Mononuclear cell (primary cell): ENCODE measurements around the gene MYL7. TPM values are rescaled to one million over a fixed set of nuclear protein-coding genes. Genes with fewer than 3 reads are reported as not detected.
"Not testable (repeated sequence)": the region's sequence is repeated elsewhere in the genome, so short reads cannot be mapped to it uniquely, and the experiment has no call there.

Experiments used
- H3K27me3 ChIP-seq: 2 replicates; pipeline ENCODE4 v1.6.0; 2011; ENCODE audit warnings: low read length, control low read depth; ENCODE audit not compliant: insufficient read depth
- H3K4me1 ChIP-seq: 2 replicates; pipeline ENCODE4 v1.5.1; 2011; ENCODE audit warnings: mild to moderate bottlenecking, low read length, control low read depth; ENCODE audit not compliant: insufficient read depth
- H3K4me3 ChIP-seq: 2 replicates; pipeline ENCODE4 v1.5.1; 2011; ENCODE audit warnings: mild to moderate bottlenecking, low read length, moderate library complexity
- H3K9me3 ChIP-seq: 2 replicates; pipeline ENCODE4 v1.5.1; 2011; ENCODE audit warnings: low read depth, mild to moderate bottlenecking, control low read depth, low read length
- total RNA-seq: library from RNA; depleted of rRNA; stranded (reverse); fragments of >200 nt; gene quantifications from one replicate; pipeline ENCODE4 v1.2.3, GENCODE V29; 2012

The MYL7 gene
- total RNA-seq, 1 donor = not detected

- Histone ChIP-seq H3K9me3 (no peaks in the 10 kb centered on the region), H3K27me3 (no peaks in the 10 kb centered on the region), H3K4me1 (no peaks in the 10 kb centered on the region), H3K4me3 (no peak overlapping the region)
These were observed 6.0 kb downstream of the MYL7 start for GRCh38 chr7:44134943-44135628.

- H3K9me3 ChIP-seq = no peaks in the 10 kb centered on the region
- H3K27me3 ChIP-seq = no peaks in the 10 kb centered on the region
- H3K4me3 ChIP-seq = no peak overlapping the region
- no peaks in the 10 kb centered on the region for H3K4me1 ChIP-seq
These were observed 7.8 kb downstream of the MYL7 start for GRCh38 chr7:44133295-44133694.

GRCh38 chr7:44132039-44132438 lies 9.1 kb downstream of the MYL7 start:
- H3K27me3 ChIP-seq = no peaks in the 10 kb centered on the region
- H3K4me1 ChIP-seq = no peaks in the 10 kb centered on the region
- H3K4me3 ChIP-seq = no peak overlapping the region
- no peaks in the 10 kb centered on the region for H3K9me3 ChIP-seq

- Histone ChIP-seq H3K9me3 (no peaks in the 10 kb centered on the region), H3K27me3 (no peaks in the 10 kb centered on the region), H3K4me1 (no peaks in the 10 kb centered on the region), H3K4me3 (no peak overlapping the region)
These were observed 9.7 kb downstream of the MYL7 start for GRCh38 chr7:44131173-44132029.

GRCh38 chr7:44128721-44129582 lies 12.2 kb downstream of the MYL7 start:
- H3K27me3 ChIP-seq = no peaks in the 10 kb centered on the region
- no peaks in the 10 kb centered on the region for H3K9me3 ChIP-seq
- no peak overlapping the region for H3K4me3 ChIP-seq
- H3K4me1 ChIP-seq = peaks cover 3% of the 10 kb centered on the region

GRCh38 chr7:44127161-44127560 lies 14.0 kb downstream of the MYL7 start:
- H3K9me3 ChIP-seq = no peaks in the 10 kb centered on the region
- H3K4me3 ChIP-seq = no peak overlapping the region
- peaks cover 17% of the 10 kb centered on the region for H3K4me1 ChIP-seq
- H3K27me3 ChIP-seq = no peaks in the 10 kb centered on the region

- not testable (repeated sequence) for H3K4me3 ChIP-seq, H3K9me3 ChIP-seq
These were observed 14.6 kb downstream of the MYL7 start for GRCh38 chr7:44126574-44126973.

GRCh38 chr7:44124822-44125202 lies 16.3 kb downstream of the MYL7 start:
- Histone ChIP-seq H3K4me3 (no peak overlapping the region), H3K4me1 (peaks cover 18% of the 10 kb centered on the region)

More at GRCh38 chr7:44126574-44126973, 14.6 kb downstream of the MYL7 start:
- H3K4me1 ChIP-seq = peaks cover 18% of the 10 kb centered on the region
- not testable (repeated sequence) for H3K27me3 ChIP-seq

GRCh38 chr7:44123190-44124003 lies 17.7 kb downstream of the MYL7 start, which contains the start of gene POLD2:
TSS of gene POLD2 (minus strand) at chr7:44123548. CDS start at chr7:44122053, 1,495 bp downstream.
- Histone ChIP-seq H3K4me1 (peaks cover 18% of the 10 kb centered on the region), H3K4me3 (peak within 1 kb of the TSS; percentile 76), H3K27me3 (no peaks in the 10 kb centered on the region), H3K9me3 (no peaks in the 10 kb centered on the region)

More at GRCh38 chr7:44124822-44125202, 16.3 kb downstream of the MYL7 start:
- Histone ChIP-seq H3K9me3 (no peaks in the 10 kb centered on the region), H3K27me3 (no peaks in the 10 kb centered on the region)

- Histone ChIP-seq H3K9me3 (no peaks in the 10 kb centered on the region), H3K4me3 (peak overlapping the region; percentile 76), H3K4me1 (peaks cover 18% of the 10 kb centered on the region), H3K27me3 (no peaks in the 10 kb centered on the region)
These were observed 18.6 kb downstream of the MYL7 start for GRCh38 chr7:44122529-44122928.

GRCh38 chr7:44121761-44122420 lies 19.2 kb downstream of the MYL7 start:
- no peaks in the 10 kb centered on the region for H3K9me3 ChIP-seq
- no peak overlapping the region for H3K4me3 ChIP-seq
- no peaks in the 10 kb centered on the region for H3K27me3 ChIP-seq
- H3K4me1 ChIP-seq = peaks cover 18% of the 10 kb centered on the region

- no peak overlapping the region for H3K4me3 ChIP-seq
- H3K9me3 ChIP-seq = no peaks in the 10 kb centered on the region
- no peaks in the 10 kb centered on the region for H3K27me3 ChIP-seq
- H3K4me1 ChIP-seq = peaks cover 18% of the 10 kb centered on the region
These were observed 20.7 kb downstream of the MYL7 start for GRCh38 chr7:44120395-44120794.

GRCh38 chr7:44119829-44120380 lies 21.2 kb downstream of the MYL7 start:
- Histone ChIP-seq H3K9me3 (no peaks in the 10 kb centered on the region), H3K4me3 (no peak overlapping the region), H3K27me3 (no peaks in the 10 kb centered on the region), H3K4me1 (peaks cover 18% of the 10 kb centered on the region)
